ENCODE measurements around the gene EPS8L2. TPM values are rescaled to one million over a fixed set of nuclear protein-coding genes. Genes with fewer than 3 reads are reported as not detected.
A peak's percentile ranks its signal among the peaks of the same experiment; 100 is the strongest.

Gene EPS8L2
- total and polyA plus RNA-seq, 2 of the 13 experiments (the other 11 are each of a cell fraction or from before 2014, with no cell fraction given), result 89.3 to 416 TPM

- H3K4me2 ChIP-seq (ENCODE audit: low read depth, low read length), result no peak overlapping the region
- ATAC-seq (no peak), FAIRE-seq (no peak), DNase-seq (ENCODE audit: low spot score) (no peak)
- H4K20me1 ChIP-seq (ENCODE audit: insufficient read depth, low read length), result no peaks in the 10 kb centered on the region
- peaks cover 2 to 8% of the 10 kb centered on the region in 2 experiments; a peak in 4 of 5 replicates for H3K36me3 ChIP-seq (replicated peaks in 1 of 2; ENCODE audit: control insufficient read depth in 1 of 2, insufficient read depth in 2 of 2, low read length in 2 of 2)
- no peak overlapping the region for H3K4me3 ChIP-seq (replicated peaks in 1 of 3; ENCODE audit: insufficient read depth in 1 of 3, low read depth in 2 of 3, low read length in 3 of 3)
- no peaks in the 10 kb centered on the region for H3K9me3 ChIP-seq (ENCODE audit: low read length)
- BruUV-seq (replicated peaks), result no TSS peak
- H3K9ac ChIP-seq (ENCODE audit: insufficient read depth, low read depth, low read length), result no peak overlapping the region
- no peak overlapping the region for H3K27ac ChIP-seq (ENCODE audit: extremely low read length, insufficient read depth, low read length)
- WGBS (ENCODE audit: low lambda C conversion rate), result 96% methylated on average over 12 of the region's 22 CpGs
- ChIA-PET POLR2A (interaction anchor here (0.9 to 1.8 kb wide), 4 partner anchors 11 to 142 kb away, joined by 3 to 7 read pairs (median 4); no protein-coding TSS in a partner anchor), CTCF (ENCODE audit: low intra/inter-chr PET ratio, low total read pairs) (no interaction called here)
- TF ChIP-seq TAF1 (CRISPR knock-in tag; IDR thresholded peaks at IDR 0.05), result no peak
- TF ChIP-seq TSC22D2 (CRISPR knock-in tag; IDR thresholded peaks at IDR 0.05; ENCODE audit: borderline replicate concordance), result no peak
- no peak for TF ChIP-seq ZNF224 (CRISPR knock-in tag; IDR thresholded peaks at IDR 0.05)
- TF ChIP-seq NFE2 (CRISPR knock-in tag; IDR thresholded peaks at IDR 0.05), result no peak
- no peak for TF ChIP-seq TIGD3 (CRISPR knock-in tag; IDR thresholded peaks at IDR 0.05; ENCODE audit: borderline replicate concordance)
- no peak for TF ChIP-seq ZNF264 (CRISPR knock-in tag; IDR thresholded peaks at IDR 0.05)
- peak; percentile 65 for TF ChIP-seq AGO1 (IDR thresholded peaks at IDR 0.05; ENCODE audit: low read depth, low read length, poor library complexity, severe bottlenecking)
- TF ChIP-seq ZFP36L1 (CRISPR knock-in tag; IDR thresholded peaks at IDR 0.05), result no peak
- intact Hi-C loops (cut with micrococcal nuclease; ENCODE audit: unreplicated experiment) (loop anchor here (10.0 kb wide), 1 partner anchor 47 kb away; no protein-coding TSS in a partner anchor), in situ Hi-C loops (cut with HindIII; ENCODE audit: extremely low pct_ligation_motif_present, low pct_unique_long_range_greater_than_20kb) (no loop called here)
- H3K79me2 ChIP-seq (ENCODE audit: insufficient read depth, low read length), result peaks cover 27% of the 10 kb centered on the region
- H3K4me1 ChIP-seq (ENCODE audit: insufficient read depth, low read length), result peaks cover 69% of the 10 kb centered on the region
- H3K27me3 ChIP-seq (ENCODE audit: control insufficient read depth in 1 of 2, insufficient read depth in 2 of 2, low read length in 2 of 2), result no peaks in the 10 kb centered on the region; a peak in 1 of 5 replicates
- no peak overlapping the region for H2AFZ ChIP-seq (ENCODE audit: low read length)
Measured at GRCh38 chr11:701741-702461, 4.1 kb upstream of the EPS8L2 start.

Measured in HepG2 (cell line).